Adipose tissue (tissue), 3 donors: ENCODE measurements around the gene UVSSA. TPM values are rescaled to one million over a fixed set of nuclear protein-coding genes. Genes with fewer than 3 reads are reported as not detected.

Source experiments
- H3K27ac ChIP-seq: one replicate; pipeline ENCODE4 v1.5.1; 2013; ENCODE audit warnings: low read depth, low read length
- WGBS, 3 donors: extraction: QIAGEN DNeasy Blood & Tissue Kit; methylation state at CpG; one replicate each; pipeline ENCODE4 v1.1.7; 2013; 5-methylcytosine and 5-hydroxymethylcytosine counted together
- polyA plus RNA-seq, 3 donors: library from polyadenylated mRNA; stranded (reverse); fragments of 200-250 nt; gene quantifications; one replicate each; pipeline ENCODE4 v1.2.3, GENCODE V29; 2013
- donor health status: healthy with polysubstance abuse.
- donor health status: Bipolar disorder and iron deficiency.
- donor health status: healthy.

The UVSSA gene
- 1 to 10 TPM; 5.6 to 9.8 (median 7.0) TPM for polyA plus RNA-seq

GRCh38 chr4:1346781-1347409 lies at the start of gene UVSSA:
Gene UVSSA, plus strand, starts transcription at chr4:1347208. Its CDS starts 884 bp downstream, at chr4:1348092.
- WGBS, 3 donors: 1 to 2% (median 1%) methylated on average over 48 to 76 of the region's 76 CpGs
- peak within 1 kb of the TSS; percentile 99 for H3K27ac ChIP-seq

GRCh38 chr4:1297456-1298325 lies 49.3 kb upstream of the UVSSA start:
- H3K27ac ChIP-seq: no peak overlapping the region
- 90 to 93% (median 92%) methylated on average over 31 to 32 of the region's 32 CpGs for WGBS, 3 donors

GRCh38 chr4:1298461-1298860 lies 48.5 kb upstream of the UVSSA start:
- WGBS, 3 donors: 93 to 97% (median 96%) methylated on average over 7 of the region's 7 CpGs
- H3K27ac ChIP-seq: no peak overlapping the region

- WGBS, 3 donors: 73 to 92% (median 89%) methylated on average over 15 of the region's 15 CpGs
Observed at GRCh38 chr4:1299301-1299860, 47.6 kb upstream of the UVSSA start.

GRCh38 chr4:1300466-1301455 lies 46.2 kb upstream of the UVSSA start:
- 61 to 79% (median 70%) methylated on average over 40 of the region's 40 CpGs for WGBS, 3 donors
- peak overlapping the region; percentile 70 for H3K27ac ChIP-seq

More at GRCh38 chr4:1299301-1299860, 47.6 kb upstream of the UVSSA start:
- H3K27ac ChIP-seq: no peak overlapping the region

- H3K27ac ChIP-seq: no peak overlapping the region
- whole genome bisulfite sequencing, 3 donors: 49 to 77% (median 50%) methylated on average over 4 of the region's 4 CpGs
Observed at GRCh38 chr4:1302159-1302558, 44.8 kb upstream of the UVSSA start.

GRCh38 chr4:1305261-1305711 lies 41.7 kb upstream of the UVSSA start:
- no peak overlapping the region for H3K27ac ChIP-seq
- WGBS, 3 donors: 93 to 99% (median 96%) methylated on average over 13 of the region's 13 CpGs

- H3K27ac ChIP-seq: no peak overlapping the region
- WGBS, 3 donors: 75 to 80% (median 75%) methylated on average over 17 of the region's 17 CpGs
Observed at GRCh38 chr4:1305781-1306455, 41.1 kb upstream of the UVSSA start.

- no peak overlapping the region for H3K27ac ChIP-seq
Observed at GRCh38 chr4:1307951-1308735, 38.9 kb upstream of the UVSSA start.

GRCh38 chr4:1309261-1310010 lies 37.6 kb upstream of the UVSSA start:
- WGBS, 3 donors: 12 to 16% (median 15%) methylated on average over 36 of the region's 36 CpGs

More at GRCh38 chr4:1307951-1308735, 38.9 kb upstream of the UVSSA start:
- WGBS, 3 donors: 95% methylated on average over 34 of the region's 34 CpGs

GRCh38 chr4:1310031-1310795 lies 36.8 kb upstream of the UVSSA start:
- 76 to 82% (median 79%) methylated on average over 31 to 32 of the region's 32 CpGs for WGBS, 3 donors
- no peak overlapping the region for H3K27ac ChIP-seq

More at GRCh38 chr4:1309261-1310010, 37.6 kb upstream of the UVSSA start:
- no peak overlapping the region for H3K27ac ChIP-seq

GRCh38 chr4:1310796-1311631 lies 36.0 kb upstream of the UVSSA start:
- 75 to 83% (median 83%) methylated on average over 49 of the region's 49 CpGs for WGBS, 3 donors
- no peak overlapping the region for H3K27ac ChIP-seq

- no peak overlapping the region for H3K27ac ChIP-seq
- WGBS, 3 donors: 96% methylated on average over 20 of the region's 20 CpGs
Observed at GRCh38 chr4:1312821-1313640, 34.0 kb upstream of the UVSSA start.

- no peak overlapping the region for H3K27ac ChIP-seq
- WGBS, 3 donors: 95 to 98% (median 97%) methylated on average over 26 to 28 of the region's 28 CpGs
Observed at GRCh38 chr4:1315306-1315705, 31.7 kb upstream of the UVSSA start.
